SKM-1 (cell line): ENCODE results near the gene CLEC17A.

Source experiments
- DNase-seq: peaks from one replicate; lab custom pipeline; 2025; ENCODE audit not compliant: unreplicated experiment; lab: John Stamatoyannopoulos, UW

Gene CLEC17A

DNA sequence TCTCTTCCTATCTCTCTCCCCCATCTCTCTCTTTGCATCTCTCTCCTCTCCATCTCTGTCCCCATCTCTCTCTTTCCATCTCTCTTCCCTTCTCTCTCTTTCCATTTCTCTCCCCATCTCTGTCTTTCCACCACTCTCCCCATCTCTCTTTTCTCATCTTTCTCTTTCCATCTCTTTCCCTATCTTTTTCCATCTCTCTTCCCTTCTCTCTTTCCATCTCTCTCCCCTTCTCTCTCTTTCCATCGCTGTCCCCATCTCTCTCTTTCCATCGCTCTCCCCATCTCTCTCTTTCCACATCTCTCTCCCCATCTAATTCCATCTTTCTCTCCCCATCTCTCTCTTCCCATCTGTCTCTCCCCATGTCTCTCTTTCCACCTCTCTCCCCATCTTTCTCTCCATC, 67.3 kb downstream of the CLEC17A start:
- no peak for DNase-seq

DNA sequence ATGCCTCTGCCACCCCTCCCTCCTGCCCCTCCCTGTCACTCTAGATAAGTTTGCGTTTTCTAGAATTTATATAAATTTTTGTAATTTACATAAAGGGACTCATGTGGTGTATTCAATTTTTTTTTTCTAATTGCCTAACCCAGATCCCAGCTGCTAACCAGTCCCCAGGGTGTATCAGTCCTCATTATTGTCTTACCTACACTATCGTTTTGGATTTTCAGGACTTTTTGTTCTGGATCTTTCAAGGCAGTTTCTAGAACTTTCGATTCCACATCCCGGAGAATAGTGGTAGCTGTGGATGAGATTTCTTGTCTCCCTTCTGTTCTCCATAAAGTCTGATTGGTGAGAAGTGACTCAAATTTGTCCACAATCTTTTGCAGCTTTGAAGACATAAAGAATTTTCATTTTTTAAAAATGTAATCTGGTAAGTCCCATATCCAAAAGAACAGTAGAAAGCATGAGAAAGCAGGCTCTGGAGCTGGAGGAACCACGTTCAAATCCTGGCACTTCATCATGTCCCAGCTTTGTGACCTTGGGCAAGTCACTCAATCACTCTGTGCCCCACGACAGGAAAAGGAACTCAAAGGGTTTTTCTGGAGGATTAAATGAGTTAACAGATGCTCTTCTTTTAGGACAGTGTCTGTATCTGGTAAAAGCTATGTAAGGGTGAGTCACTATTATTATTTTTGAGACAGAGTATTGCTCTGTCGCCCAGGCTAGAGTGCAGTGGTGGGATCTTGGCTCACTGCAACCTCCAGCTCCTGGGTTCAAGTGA, 72.1 kb downstream of the CLEC17A start:
- no peak for DNase-seq

DNA sequence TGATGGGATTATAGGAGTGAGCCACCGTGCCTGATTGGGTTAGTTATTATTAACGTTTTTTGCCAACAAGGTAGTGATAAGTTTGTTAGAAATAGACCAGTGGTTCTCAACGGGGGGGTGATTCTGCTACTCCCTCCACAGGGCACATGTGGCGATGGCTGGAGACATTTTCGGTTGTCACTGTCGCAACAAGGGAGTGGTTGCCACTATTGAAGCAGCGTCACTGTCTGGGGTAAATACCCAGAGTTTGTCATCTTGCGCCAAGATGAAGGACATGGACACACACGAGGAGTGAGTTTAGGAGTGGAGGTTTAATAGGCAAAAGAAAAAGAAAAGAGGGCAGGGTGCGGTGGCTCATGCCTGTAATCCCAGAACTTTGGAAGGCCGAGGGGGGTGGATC, 72.8 kb downstream of the CLEC17A start:
- no peak for DNase-seq

DNA sequence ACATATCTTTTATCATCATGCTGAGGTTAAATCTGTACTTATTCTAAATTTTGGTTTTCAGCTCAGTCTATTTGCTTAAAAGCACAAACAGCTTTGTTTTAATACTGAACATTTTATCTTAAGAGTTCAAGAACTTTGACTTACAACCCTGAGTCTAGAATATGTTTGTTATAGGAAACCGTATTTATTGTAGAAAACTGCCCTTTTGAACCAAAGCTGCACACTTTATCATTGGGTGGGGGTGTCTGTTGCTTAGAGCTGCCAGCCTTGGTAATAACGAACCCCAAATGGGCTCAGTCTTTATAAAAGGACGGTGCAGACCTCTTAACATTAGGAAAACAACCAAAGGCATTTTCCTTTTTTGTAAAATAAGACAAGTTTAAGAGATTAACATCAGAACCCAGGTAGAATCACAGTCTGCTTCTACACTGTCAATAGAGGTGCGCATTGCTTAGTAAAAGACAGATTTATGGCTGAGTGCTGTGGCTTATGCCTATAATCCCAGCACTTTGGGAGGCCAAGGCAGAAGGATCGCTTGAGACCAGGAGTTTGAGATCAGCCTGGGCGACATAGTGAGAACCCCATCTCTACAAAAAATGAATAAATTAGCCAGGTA, 77.1 kb downstream of the CLEC17A start:
- DNase-seq: no peak

DNA sequence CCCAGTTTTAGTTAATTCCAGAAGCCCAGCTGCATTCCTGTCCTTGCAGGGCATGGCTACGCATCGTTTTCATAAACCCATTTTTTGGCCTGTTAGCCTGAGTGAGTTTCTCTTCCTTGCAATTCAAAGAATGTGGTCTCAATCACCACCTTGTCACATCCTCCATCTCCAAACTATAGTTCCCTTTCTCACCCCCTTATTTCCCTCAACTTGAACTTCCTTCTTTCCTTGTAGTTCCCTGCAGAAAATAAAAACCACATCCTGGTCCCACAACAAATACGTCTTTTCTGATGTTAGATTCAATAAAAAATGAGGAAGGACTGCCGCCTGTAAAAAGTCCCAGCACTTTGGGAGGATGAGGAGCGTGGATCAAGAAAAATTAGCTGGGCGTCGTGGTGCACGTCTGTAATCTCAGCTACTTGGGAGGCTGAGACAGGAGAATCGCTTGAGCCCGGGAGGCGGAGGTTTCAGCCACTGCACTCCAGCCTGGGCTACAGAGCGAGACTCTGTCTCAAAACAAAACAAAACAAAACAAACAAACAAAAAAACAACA, 78.6 kb downstream of the CLEC17A start:
- DNase-seq: peak; percentile 81
